Measurements from ENCODE around the gene CADM1.

The CADM1 gene

GRCh38 chr11:115360186-115360824 lies 143.9 kb downstream of the CADM1 start:
- Histone ChIP-seq H3F3A (ENCODE audit: control insufficient read depth, insufficient read depth) (no peaks in the 10 kb centered on the region), H3K79me2 (ENCODE audit: control insufficient read depth, low read length) (no peaks in the 10 kb centered on the region), H3K9me3 (ENCODE audit: control insufficient read depth, insufficient read depth, low read length) (no peaks in the 10 kb centered on the region), H3K4me1 (ENCODE audit: control insufficient read depth, low read length) (no peaks in the 10 kb centered on the region), H3K27me3 (ENCODE audit: control insufficient read depth, low read length) (no peaks in the 10 kb centered on the region), H3K9me2 (replicated peaks; ENCODE audit: control insufficient read depth, low read length) (no peaks in the 10 kb centered on the region), H4K20me1 (ENCODE audit: control insufficient read depth, insufficient read depth, low read depth, low read length) (no peaks in the 10 kb centered on the region), H3K27ac (ENCODE audit: low read depth, low read length) (no peak overlapping the region), H3K4me3 (ENCODE audit: low read length) (no peak overlapping the region), H3K36me3 (ENCODE audit: control insufficient read depth, low read length) (no peaks in the 10 kb centered on the region), H3K4me2 (ENCODE audit: low read length) (no peak overlapping the region)
- no peak for TF ChIP-seq CTCF (IDR thresholded peaks at IDR 0.05; ENCODE audit: low read depth, low read length, poor library complexity, severe bottlenecking)
- TF ChIP-seq EZH2phosphoT487 (IDR thresholded peaks at IDR 0.05; ENCODE audit: borderline replicate concordance, low read length): no peak

GRCh38 chr11:115357066-115357465 lies 147.1 kb downstream of the CADM1 start:
- no peaks in the 10 kb centered on the region for H3K9me2 ChIP-seq (replicated peaks; ENCODE audit: control insufficient read depth, low read length)
- H3K27ac ChIP-seq (ENCODE audit: low read depth, low read length): no peak overlapping the region
- H4K20me1 ChIP-seq (ENCODE audit: control insufficient read depth, insufficient read depth, low read depth, low read length): no peaks in the 10 kb centered on the region
- H3K79me2 ChIP-seq (ENCODE audit: control insufficient read depth, low read length): no peaks in the 10 kb centered on the region
- no peaks in the 10 kb centered on the region for H3K36me3 ChIP-seq (ENCODE audit: control insufficient read depth, low read length)
- no peaks in the 10 kb centered on the region; the same call in 1 of the 2 replicates for H3K27me3 ChIP-seq (ENCODE audit: control insufficient read depth, low read length)
- no peak overlapping the region for H3K4me3 ChIP-seq (ENCODE audit: low read length)
- TF ChIP-seq CTCF (IDR thresholded peaks at IDR 0.05; ENCODE audit: low read depth, low read length, poor library complexity, severe bottlenecking): no peak
- TF ChIP-seq EZH2phosphoT487 (IDR thresholded peaks at IDR 0.05; ENCODE audit: borderline replicate concordance, low read length): no peak
- no peak overlapping the region for H3K4me2 ChIP-seq (ENCODE audit: low read length)
- no peaks in the 10 kb centered on the region for H3F3A ChIP-seq (ENCODE audit: control insufficient read depth, insufficient read depth)
- no peaks in the 10 kb centered on the region for H3K9me3 ChIP-seq (ENCODE audit: control insufficient read depth, insufficient read depth, low read length)
- H3K4me1 ChIP-seq (ENCODE audit: control insufficient read depth, low read length): no peaks in the 10 kb centered on the region

GRCh38 chr11:115352805-115353485 lies 151.3 kb downstream of the CADM1 start:
- TF ChIP-seq CTCF (IDR thresholded peaks at IDR 0.05; ENCODE audit: low read depth, low read length, poor library complexity, severe bottlenecking) (no peak), EZH2phosphoT487 (IDR thresholded peaks at IDR 0.05; ENCODE audit: borderline replicate concordance, low read length) (no peak)
- Histone ChIP-seq H3K9me3 (ENCODE audit: control insufficient read depth, insufficient read depth, low read length) (no peaks in the 10 kb centered on the region), H3F3A (ENCODE audit: control insufficient read depth, insufficient read depth) (no peaks in the 10 kb centered on the region), H3K4me2 (ENCODE audit: low read length) (no peak overlapping the region), H3K4me3 (ENCODE audit: low read length) (no peak overlapping the region), H3K36me3 (ENCODE audit: control insufficient read depth, low read length) (no peaks in the 10 kb centered on the region), H4K20me1 (ENCODE audit: control insufficient read depth, insufficient read depth, low read depth, low read length) (no peaks in the 10 kb centered on the region), H3K27me3 (ENCODE audit: control insufficient read depth, low read length) (no peaks in the 10 kb centered on the region; the same call in 1 of the 2 replicates), H3K79me2 (ENCODE audit: control insufficient read depth, low read length) (no peaks in the 10 kb centered on the region), H3K27ac (ENCODE audit: low read depth, low read length) (no peak overlapping the region), H3K9me2 (replicated peaks; ENCODE audit: control insufficient read depth, low read length) (no peaks in the 10 kb centered on the region), H3K4me1 (ENCODE audit: control insufficient read depth, low read length) (no peaks in the 10 kb centered on the region)
